Neural cell (in vitro differentiated cells): ENCODE data around the gene APOB. TPM values are rescaled to one million over a fixed set of nuclear protein-coding genes. Genes with fewer than 3 reads are reported as not detected.

Experiments used
- H2AFZ ChIP-seq: fragments of 200-600, 300-800 bp; sonication (generic), shearing (Covaris generic); 2 replicates; pipeline ENCODE4 v1.6.0; 2014; ENCODE audit warnings: low read depth, mild to moderate bottlenecking, antibody characterized with exemption, low read length, moderate library complexity
- H3F3A ChIP-seq: fragments of 200-600 bp; shearing (Covaris generic); 2 replicates; pipeline ENCODE4 v1.6.1; 2016; ENCODE audit warnings: mild to moderate bottlenecking, moderate library complexity, mixed read lengths, antibody characterized with exemption, low read length; ENCODE audit not compliant: insufficient read depth, poor library complexity, severe bottlenecking
- H3K27ac ChIP-seq: fragments of 200-600, 300-800 bp; sonication (generic), shearing (Covaris generic); 2 replicates; pipeline ENCODE4 v1.5.1; 2014; ENCODE audit warnings: mild to moderate bottlenecking, low read length, moderate library complexity
- H3K27me3 ChIP-seq: fragments of 300-800, 200-600 bp; sonication (generic), shearing (Covaris generic); 2 replicates; pipeline ENCODE4 v1.6.0; 2014; ENCODE audit warnings: mild to moderate bottlenecking, low read depth, low read length, moderate library complexity; ENCODE audit not compliant: insufficient read depth
- H3K36me3 ChIP-seq: fragments of 300-800, 200-600 bp; sonication (generic), shearing (Covaris generic); 2 replicates; pipeline ENCODE4 v1.5.1; 2014; ENCODE audit warnings: mild to moderate bottlenecking, antibody characterized with exemption, low read length, moderate library complexity; ENCODE audit not compliant: insufficient read depth
- H3K4me2 ChIP-seq: fragments of 300-800, 200-600 bp; sonication (generic), shearing (Covaris generic); 2 replicates; pipeline ENCODE4 v1.6.0; 2014; ENCODE audit warnings: mild to moderate bottlenecking, low read length
- H3K4me3 ChIP-seq: fragments of 300-800, 200-600 bp; sonication (generic), shearing (Covaris generic); 2 replicates; pipeline ENCODE4 v1.5.1; 2014; ENCODE audit warnings: mild to moderate bottlenecking, low read length, moderate library complexity
- H3K79me2 ChIP-seq: fragments of 200-600 bp; shearing (Covaris generic); replicated peaks from 2 replicates; pipeline ENCODE4 v1.6.0; 2014; ENCODE audit warnings: mild to moderate bottlenecking, low read length, moderate library complexity; ENCODE audit not compliant: insufficient read depth
- H3K9ac ChIP-seq: fragments of 300-800, 200-600 bp; sonication (generic), shearing (Covaris generic); 2 replicates; pipeline ENCODE4 v1.6.1; 2016; ENCODE audit warnings: mild to moderate bottlenecking, low read length, mixed read lengths
- H3K9me2 ChIP-seq: fragments of 200-600 bp; shearing (Covaris generic); 2 replicates; pipeline ENCODE4 v1.6.1; 2016; ENCODE audit warnings: mild to moderate bottlenecking, low read length, mixed read lengths; ENCODE audit not compliant: insufficient read depth
- H3K9me3 ChIP-seq: fragments of 200-600, 300-800 bp; sonication (generic), shearing (Covaris generic); 2 replicates; pipeline ENCODE4 v1.6.1; 2016; ENCODE audit warnings: mild to moderate bottlenecking, mixed run types, low read length, moderate library complexity, mixed read lengths
- H4K20me1 ChIP-seq: fragments of 200-600 bp; shearing (Covaris generic); 2 replicates; pipeline ENCODE4 v1.6.1; 2016; ENCODE audit warnings: mild to moderate bottlenecking, mixed run types; ENCODE audit not compliant: insufficient read depth
- EP300 ChIP-seq: fragments of 450-650 bp; conservative IDR thresholded peaks from 2 replicates; pipeline ENCODE4 v1.6.1; 2014; ENCODE audit warnings: antibody characterized with exemption, mild to moderate bottlenecking, moderate library complexity; ENCODE audit not compliant: poor library complexity, severe bottlenecking
- EZH2 ChIP-seq: fragments of 200-600, 300-800 bp; shearing (Covaris generic), sonication (generic); IDR thresholded peaks from 2 replicates; pipeline ENCODE4 v1.6.1; 2014; ENCODE audit warnings: antibody characterized with exemption, low read length, borderline replicate concordance, mild to moderate bottlenecking; ENCODE audit not compliant: insufficient read depth, poor library complexity, severe bottlenecking
- MXI1 ChIP-seq: fragments of 450-650 bp; conservative IDR thresholded peaks from 2 replicates; pipeline ENCODE4 v1.6.1; 2014; ENCODE audit warnings: antibody characterized with exemption, mild to moderate bottlenecking; ENCODE audit not compliant: poor library complexity, severe bottlenecking
- POLR2AphosphoS5 ChIP-seq: IDR thresholded peaks from 2 replicates; pipeline ENCODE4 v1.6.1; 2012
- RAD21 ChIP-seq: fragments of 450-650 bp; conservative IDR thresholded peaks from 2 replicates; pipeline ENCODE4 v1.6.1; 2014; ENCODE audit warnings: antibody characterized with exemption, mild to moderate bottlenecking, moderate library complexity
- SMC3 ChIP-seq: fragments of 450-650 bp; conservative IDR thresholded peaks from 2 replicates; pipeline ENCODE4 v1.6.1; 2014; ENCODE audit warnings: antibody characterized with exemption, mild to moderate bottlenecking, moderate library complexity; ENCODE audit not compliant: poor library complexity
- TAF1 ChIP-seq: IDR thresholded peaks from 2 replicates; pipeline ENCODE4 v1.6.1; 2012; ENCODE audit warnings: low read depth
- polyA plus RNA-seq: library from polyadenylated mRNA; depleted of rRNA; stranded (reverse); fragments of >200 nt; gene quantifications from 2 replicates; pipeline ENCODE4 v1.2.3, GENCODE V29; 2014
- TF ChIP-seq, protein P1 (sequence below): IDR thresholded peaks from 2 replicates; pipeline ENCODE4 v1.6.1; 2012; ENCODE audit warnings: borderline replicate concordance
- TF ChIP-seq, protein P2 (sequence below): fragments of 450-650 bp; IDR thresholded peaks from 2 replicates; pipeline ENCODE4 v1.5.1; 2014; ENCODE audit warnings: antibody characterized with exemption, mild to moderate bottlenecking, moderate library complexity; ENCODE audit not compliant: poor library complexity, severe bottlenecking

Gene APOB
- polyA plus RNA-seq, 1 donor from 2014 or later, result not detected

- H4K20me1 ChIP-seq, result no peaks in the 10 kb centered on the region
Measured at GRCh38 chr2:20960003-20960402, 83.9 kb downstream of the APOB start.

DNA sequence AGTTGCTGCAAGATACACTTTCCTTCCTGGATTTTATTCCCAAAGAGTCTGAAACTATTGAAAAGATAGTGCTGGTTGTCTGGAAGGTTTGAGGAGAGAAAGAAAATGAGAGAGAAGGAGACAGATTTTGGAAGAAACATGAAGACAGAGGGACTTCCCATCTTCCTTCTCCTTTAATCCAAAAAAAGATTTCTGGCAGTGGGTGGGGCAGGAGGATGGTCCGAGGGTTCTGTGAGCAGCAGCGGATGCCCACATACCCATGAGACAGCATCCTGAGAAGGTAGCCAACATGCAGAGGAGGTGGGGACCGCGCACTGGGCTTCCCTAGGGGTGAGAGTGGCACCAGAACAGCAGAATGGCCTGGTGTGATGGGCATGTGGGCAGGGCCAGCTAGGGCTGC lies 84.6 kb downstream of the APOB start:
- Histone ChIP-seq H3K79me2 (no peaks in the 10 kb centered on the region), H2AFZ (no peak overlapping the region)

More at GRCh38 chr2:20960003-20960402, 83.9 kb downstream of the APOB start:
- H3K27ac ChIP-seq, result no peak overlapping the region
- H3K79me2 ChIP-seq, result no peaks in the 10 kb centered on the region
- no peak for TF ChIP-seq MXI1
- TF ChIP-seq EP300, result no peak
- TF ChIP-seq POLR2AphosphoS5, result no peak
- TF ChIP-seq, protein P1, sequence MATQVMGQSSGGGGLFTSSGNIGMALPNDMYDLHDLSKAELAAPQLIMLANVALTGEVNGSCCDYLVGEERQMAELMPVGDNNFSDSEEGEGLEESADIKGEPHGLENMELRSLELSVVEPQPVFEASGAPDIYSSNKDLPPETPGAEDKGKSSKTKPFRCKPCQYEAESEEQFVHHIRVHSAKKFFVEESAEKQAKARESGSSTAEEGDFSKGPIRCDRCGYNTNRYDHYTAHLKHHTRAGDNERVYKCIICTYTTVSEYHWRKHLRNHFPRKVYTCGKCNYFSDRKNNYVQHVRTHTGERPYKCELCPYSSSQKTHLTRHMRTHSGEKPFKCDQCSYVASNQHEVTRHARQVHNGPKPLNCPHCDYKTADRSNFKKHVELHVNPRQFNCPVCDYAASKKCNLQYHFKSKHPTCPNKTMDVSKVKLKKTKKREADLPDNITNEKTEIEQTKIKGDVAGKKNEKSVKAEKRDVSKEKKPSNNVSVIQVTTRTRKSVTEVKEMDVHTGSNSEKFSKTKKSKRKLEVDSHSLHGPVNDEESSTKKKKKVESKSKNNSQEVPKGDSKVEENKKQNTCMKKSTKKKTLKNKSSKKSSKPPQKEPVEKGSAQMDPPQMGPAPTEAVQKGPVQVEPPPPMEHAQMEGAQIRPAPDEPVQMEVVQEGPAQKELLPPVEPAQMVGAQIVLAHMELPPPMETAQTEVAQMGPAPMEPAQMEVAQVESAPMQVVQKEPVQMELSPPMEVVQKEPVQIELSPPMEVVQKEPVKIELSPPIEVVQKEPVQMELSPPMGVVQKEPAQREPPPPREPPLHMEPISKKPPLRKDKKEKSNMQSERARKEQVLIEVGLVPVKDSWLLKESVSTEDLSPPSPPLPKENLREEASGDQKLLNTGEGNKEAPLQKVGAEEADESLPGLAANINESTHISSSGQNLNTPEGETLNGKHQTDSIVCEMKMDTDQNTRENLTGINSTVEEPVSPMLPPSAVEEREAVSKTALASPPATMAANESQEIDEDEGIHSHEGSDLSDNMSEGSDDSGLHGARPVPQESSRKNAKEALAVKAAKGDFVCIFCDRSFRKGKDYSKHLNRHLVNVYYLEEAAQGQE, result no peak
- TF ChIP-seq TAF1, result no peak
- H3K36me3 ChIP-seq, result no peaks in the 10 kb centered on the region
- no peaks in the 10 kb centered on the region for H3K27me3 ChIP-seq
- H3F3A ChIP-seq, result no peaks in the 10 kb centered on the region
- no peak overlapping the region for H3K4me2 ChIP-seq
- H3K4me3 ChIP-seq, result no peak overlapping the region
- no peak overlapping the region for H2AFZ ChIP-seq
- H3K9me3 ChIP-seq, result no peaks in the 10 kb centered on the region
- H3K9me2 ChIP-seq, result no peaks in the 10 kb centered on the region
- H3K9ac ChIP-seq, result no peak overlapping the region

More for the DNA sequence above, 84.6 kb downstream of the APOB start:
- Histone ChIP-seq H3K4me3 (no peak overlapping the region), H3K27ac (no peak overlapping the region), H3F3A (no peaks in the 10 kb centered on the region), H3K27me3 (no peaks in the 10 kb centered on the region), H3K36me3 (no peaks in the 10 kb centered on the region), H3K9me3 (no peaks in the 10 kb centered on the region), H3K9me2 (no peaks in the 10 kb centered on the region), H3K4me2 (no peak overlapping the region), H3K9ac (no peak overlapping the region), H4K20me1 (no peaks in the 10 kb centered on the region)
- no peak for TF ChIP-seq EZH2
- no peak for TF ChIP-seq RAD21
- TF ChIP-seq, protein P1, result no peak
- TF ChIP-seq MXI1, result no peak
- no peak for TF ChIP-seq SMC3
- TF ChIP-seq EP300, result no peak
- TF ChIP-seq, protein P2, sequence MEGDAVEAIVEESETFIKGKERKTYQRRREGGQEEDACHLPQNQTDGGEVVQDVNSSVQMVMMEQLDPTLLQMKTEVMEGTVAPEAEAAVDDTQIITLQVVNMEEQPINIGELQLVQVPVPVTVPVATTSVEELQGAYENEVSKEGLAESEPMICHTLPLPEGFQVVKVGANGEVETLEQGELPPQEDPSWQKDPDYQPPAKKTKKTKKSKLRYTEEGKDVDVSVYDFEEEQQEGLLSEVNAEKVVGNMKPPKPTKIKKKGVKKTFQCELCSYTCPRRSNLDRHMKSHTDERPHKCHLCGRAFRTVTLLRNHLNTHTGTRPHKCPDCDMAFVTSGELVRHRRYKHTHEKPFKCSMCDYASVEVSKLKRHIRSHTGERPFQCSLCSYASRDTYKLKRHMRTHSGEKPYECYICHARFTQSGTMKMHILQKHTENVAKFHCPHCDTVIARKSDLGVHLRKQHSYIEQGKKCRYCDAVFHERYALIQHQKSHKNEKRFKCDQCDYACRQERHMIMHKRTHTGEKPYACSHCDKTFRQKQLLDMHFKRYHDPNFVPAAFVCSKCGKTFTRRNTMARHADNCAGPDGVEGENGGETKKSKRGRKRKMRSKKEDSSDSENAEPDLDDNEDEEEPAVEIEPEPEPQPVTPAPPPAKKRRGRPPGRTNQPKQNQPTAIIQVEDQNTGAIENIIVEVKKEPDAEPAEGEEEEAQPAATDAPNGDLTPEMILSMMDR, result no peak
- no peak for TF ChIP-seq POLR2AphosphoS5
- no peak for TF ChIP-seq TAF1
